Lower leg skin (tissue), 3 donors: ENCODE results near the gene EIF2D.

Experiments used
- CTCF ChIP-seq, 3 donors: fragments of 450-650 bp; IDR thresholded peaks; one replicate each; pipeline ENCODE4 v1.5.1; 2016; ENCODE audit warnings: antibody characterized with exemption in 3 of 3, mild to moderate bottlenecking in 3 of 3, moderate library complexity in 2 of 3
- POLR2A ChIP-seq, 2 donors: fragments of 450-650 bp; IDR thresholded peaks; one replicate each; pipeline ENCODE4 v1.6.1; 2016 to 2017; ENCODE audit warnings: antibody characterized with exemption in 2 of 2, mild to moderate bottlenecking in 1 of 2, moderate library complexity in 1 of 2

- no peak for TF ChIP-seq CTCF (IDR thresholded peaks at IDR 0.05)
- no peak for TF ChIP-seq POLR2A (IDR thresholded peaks at IDR 0.05)
These were observed 18.8 kb downstream of the EIF2D start for GRCh38 chr1:206593351-206593925.
